C4-2B (cell line): Measurements from ENCODE around the gene TSPAN18.

Experiments used
- CTCF ChIP-seq: fragments of 450-650 bp; conservative IDR thresholded peaks from 2 replicates; pipeline ENCODE4 v1.5.1; 2017; ENCODE audit warnings: mild to moderate bottlenecking
- ZFX ChIP-seq: fragments of 450-650 bp; IDR thresholded peaks from 2 replicates; pipeline ENCODE4 v1.6.1; 2017

- TF ChIP-seq CTCF (no peak), ZFX (no peak)
Observed at GRCh38 chr11:44972746-44973435, 246.1 kb downstream of the TSPAN18 start.
